WTC11 (cell line): ENCODE measurements around the gene PIK3R4. TPM values are rescaled to one million over a fixed set of nuclear protein-coding genes. Genes with fewer than 3 reads are reported as not detected.

Source experiments
- ATAC-seq: fragments of 200-7000 bp; cut with Tn5 transposase; 2 replicates; pipeline ENCODE4 v1.10.0; 2021; ENCODE audit warnings: mild to moderate bottlenecking, moderate library complexity
- CTCF ChIA-PET: fragments of 300-600 bp; sonication (Branson Sonifier 250); formaldehyde crosslinking; loops from one replicate; lab custom pipeline; 2021; ENCODE audit warnings: antibody characterized with exemption; lab: Charles Lee
- POLR2A ChIA-PET: fragments of 350-600 bp; sonication (Branson Sonifier 250); formaldehyde crosslinking; loops from one replicate; lab custom pipeline; 2021; ENCODE audit warnings: antibody characterized with exemption; lab: Charles Lee
- DNase-seq: peaks from one replicate; pipeline ENCODE4 v3.0.0; 2021; ENCODE audit warnings: low spot score
- H3K27ac Mint-ChIP-seq: 2 replicates; pipeline ENCODE4 v1.8.0; 2021; ENCODE audit warnings: mixed read lengths
- H3K27me3 Mint-ChIP-seq: 2 replicates; pipeline ENCODE4 v1.8.0; 2021; ENCODE audit warnings: low read depth, mild to moderate bottlenecking, moderate library complexity, mixed read lengths
- H3K36me3 Mint-ChIP-seq: 2 replicates; pipeline ENCODE4 v1.8.0; 2021; ENCODE audit warnings: mixed read lengths
- H3K4me1 Mint-ChIP-seq: 2 replicates; pipeline ENCODE4 v1.8.0; 2022; ENCODE audit warnings: mixed read lengths
- H3K4me3 Mint-ChIP-seq: 2 replicates; pipeline ENCODE4 v1.8.0; 2021; ENCODE audit warnings: mild to moderate bottlenecking, moderate library complexity, mixed read lengths
- H3K9me3 Mint-ChIP-seq: 2 replicates; pipeline ENCODE4 v1.8.0; 2021; ENCODE audit warnings: mixed read lengths
- ATF2 ChIP-seq: sonication (generic); formaldehyde crosslinking; IDR thresholded peaks from 2 replicates; pipeline ENCODE4 v1.8.1; 2022; ENCODE audit warnings: low read depth, missing genetic modification reagents, borderline replicate concordance
- ATF3 ChIP-seq: sonication (generic); formaldehyde crosslinking; conservative IDR thresholded peaks from 2 replicates; pipeline ENCODE4 v1.8.1; 2022; ENCODE audit warnings: mild to moderate bottlenecking, missing genetic modification reagents
- CREB1 ChIP-seq: sonication (generic); formaldehyde crosslinking; IDR thresholded peaks from 2 replicates; pipeline ENCODE4 v1.8.0; 2023; ENCODE audit warnings: mild to moderate bottlenecking, missing genetic modification reagents
- ETV6 ChIP-seq: sonication (generic); formaldehyde crosslinking; IDR thresholded peaks from 2 replicates; pipeline ENCODE4 v1.8.1; 2022; ENCODE audit warnings: mild to moderate bottlenecking, missing genetic modification reagents
- NFYB ChIP-seq: sonication (generic); formaldehyde crosslinking; conservative IDR thresholded peaks from 2 replicates; pipeline ENCODE4 v1.8.0; 2022; ENCODE audit warnings: low read depth, missing genetic modification reagents
- PRDM15 ChIP-seq: sonication (generic); formaldehyde crosslinking; IDR thresholded peaks from 2 replicates; pipeline ENCODE4 v1.8.0; 2022; ENCODE audit warnings: missing genetic modification reagents
- SMAD3 ChIP-seq: sonication (generic); formaldehyde crosslinking; IDR thresholded peaks from 2 replicates; pipeline ENCODE4 v1.8.0; 2022; ENCODE audit warnings: missing genetic modification reagents, mild to moderate bottlenecking, borderline replicate concordance
- TEAD1 ChIP-seq: sonication (generic); formaldehyde crosslinking; IDR thresholded peaks from 2 replicates; pipeline ENCODE4 v1.8.0; 2022; ENCODE audit warnings: mild to moderate bottlenecking, missing genetic modification reagents
- TEAD4 ChIP-seq: sonication (generic); formaldehyde crosslinking; IDR thresholded peaks from 2 replicates; pipeline ENCODE4 v1.8.0; 2022; ENCODE audit warnings: mild to moderate bottlenecking, missing genetic modification reagents
- USF2 ChIP-seq: sonication (generic); formaldehyde crosslinking; IDR thresholded peaks from 2 replicates; pipeline ENCODE4 v1.8.1; 2023; ENCODE audit warnings: mild to moderate bottlenecking, missing genetic modification reagents, moderate library complexity
- ZMAT4 ChIP-seq: fragments of 250-450 bp; sonication (Bioruptor Pico); IDR thresholded peaks from 2 replicates; pipeline ENCODE4 v1.9.0; 2021; ENCODE audit warnings: mild to moderate bottlenecking
- ZNF219 ChIP-seq: sonication (generic); formaldehyde crosslinking; IDR thresholded peaks from 2 replicates; pipeline ENCODE4 v1.8.0; 2023; ENCODE audit warnings: missing genetic modification reagents, mild to moderate bottlenecking, borderline replicate concordance
- ZNF425 ChIP-seq: fragments of 250-450 bp; sonication (Bioruptor Pico); conservative IDR thresholded peaks from 2 replicates; pipeline ENCODE4 v1.9.0; 2021; ENCODE audit warnings: mild to moderate bottlenecking
- total RNA-seq: library from RNA; stranded (reverse); gene quantifications from 3 replicates; pipeline ENCODE4 v1.2.3, GENCODE V29; 2021

Gene PIK3R4
- total RNA-seq, 1 experiment from 2014 or later: 41.5 TPM

GRCh38 chr3:130770644-130771043 is 24.0 kb upstream of the PIK3R4 start (continued):
- TF ChIP-seq PRDM15 (CRISPR knock-in tag) (no peak), TEAD4 (no peak), NFYB (no peak), ATF3 (CRISPR knock-in tag) (no peak), TEAD1 (no peak), ZMAT4 (CRISPR knock-in tag) (no peak), ETV6 (no peak), USF2 (CRISPR knock-in tag) (no peak)
- TF ChIP-seq, all 79 proteins: peak for 0

GRCh38 chr3:130761730-130762311 is 15.2 kb upstream of the PIK3R4 start:
- no peaks in the 10 kb centered on the region for H3K9me3 Mint-ChIP-seq
- CTCF ChIA-PET: interaction anchor here (1.1 to 4.1 kb wide), 2 partner anchors 14 to 132 kb away, joined by 3 to 36 read pairs; partner anchors contain the start of gene ATP2C1

More at GRCh38 chr3:130761730-130762311, 15.2 kb upstream of the PIK3R4 start:
- TF ChIP-seq CREB1 (CRISPR knock-in tag): no peak
- TF ChIP-seq SMAD3 (CRISPR knock-in tag): no peak
- TF ChIP-seq ZNF219: no peak
- no peak for TF ChIP-seq ATF2 (CRISPR knock-in tag)
- no peak for TF ChIP-seq ZNF425 (CRISPR knock-in tag)
- TF ChIP-seq, all 79 proteins: peak for 0
- no peaks in the 10 kb centered on the region for H3K27me3 Mint-ChIP-seq
- POLR2A ChIA-PET: no interaction called here
- DNase-seq (no peak), ATAC-seq (0 out of 2 replicates have a peak, but pooled peaks have one; percentile 20)
- no peaks in the 10 kb centered on the region for H3K36me3 Mint-ChIP-seq
- peaks cover 9% of the 10 kb centered on the region for H3K4me1 Mint-ChIP-seq
- H3K27ac Mint-ChIP-seq: no peak overlapping the region
- H3K4me3 Mint-ChIP-seq: no peak overlapping the region
